H7 (cell line): ENCODE results near the gene CBY2. TPM values are rescaled to one million over a fixed set of nuclear protein-coding genes. Genes with fewer than 3 reads are reported as not detected.
"Not testable (repeated sequence)": the region's sequence is repeated elsewhere in the genome, so short reads cannot be mapped to it uniquely, and the experiment has no call there.

Source experiments
- DNase-seq: peaks from one replicate; pipeline ENCODE4 v3.0.0; 2012
- H3K27me3 ChIP-seq: 2 replicates; pipeline ENCODE4 v1.6.0; 2011; ENCODE audit warnings: mild to moderate bottlenecking, low read length; ENCODE audit not compliant: control insufficient read depth, insufficient read depth
- H3K36me3 ChIP-seq: replicated peaks from 2 replicates; pipeline ENCODE4 v1.5.1; 2011; ENCODE audit warnings: low read length; ENCODE audit not compliant: control insufficient read depth, insufficient read depth
- H3K4me3 ChIP-seq: 2 replicates; pipeline ENCODE4 v1.5.1; 2011; ENCODE audit warnings: low read depth, mild to moderate bottlenecking, control low read depth, low read length, moderate library complexity; ENCODE audit not compliant: insufficient read depth
- total RNA-seq: library from RNA; depleted of rRNA; stranded (reverse); fragments of >200 nt; shearing (Covaris generic); gene quantifications from 2 replicates; pipeline ENCODE4 v1.2.3, GENCODE V29; 2014; rRNA removed

CBY2 gene
- 0.62 and 3.0 TPM in 2 replicates for total RNA-seq

DNA sequence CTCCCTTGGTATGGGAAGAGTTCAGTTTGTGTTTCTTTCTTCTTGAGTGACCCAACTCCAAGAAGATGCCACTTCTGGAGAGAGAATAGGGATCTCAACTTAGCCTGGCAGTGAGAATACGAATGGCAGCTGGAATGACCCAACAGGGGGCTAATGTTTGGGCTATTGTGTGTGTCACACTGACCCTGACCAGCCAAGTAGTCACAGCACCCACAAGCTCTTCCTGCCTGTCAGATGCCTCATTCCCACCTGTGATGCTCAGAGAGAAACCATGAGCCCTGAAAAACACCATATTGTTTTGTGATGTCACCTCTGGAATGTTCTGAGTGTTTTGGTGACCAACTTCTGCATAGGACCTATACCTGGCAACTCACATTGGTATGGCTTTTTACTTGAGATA is at the start of gene CBY2:
Gene CBY2, plus strand, starts transcription at position 233 of the 400 bp plus-strand sequence. Its CDS starts 71 bp downstream, at position 304.
- Histone ChIP-seq H3K4me3 (no peak within 1 kb of the TSS), H3K36me3 (no peaks in the 10 kb centered on the region), H3K27me3 (no peaks in the 10 kb centered on the region)
- no peak for DNase-seq

DNA sequence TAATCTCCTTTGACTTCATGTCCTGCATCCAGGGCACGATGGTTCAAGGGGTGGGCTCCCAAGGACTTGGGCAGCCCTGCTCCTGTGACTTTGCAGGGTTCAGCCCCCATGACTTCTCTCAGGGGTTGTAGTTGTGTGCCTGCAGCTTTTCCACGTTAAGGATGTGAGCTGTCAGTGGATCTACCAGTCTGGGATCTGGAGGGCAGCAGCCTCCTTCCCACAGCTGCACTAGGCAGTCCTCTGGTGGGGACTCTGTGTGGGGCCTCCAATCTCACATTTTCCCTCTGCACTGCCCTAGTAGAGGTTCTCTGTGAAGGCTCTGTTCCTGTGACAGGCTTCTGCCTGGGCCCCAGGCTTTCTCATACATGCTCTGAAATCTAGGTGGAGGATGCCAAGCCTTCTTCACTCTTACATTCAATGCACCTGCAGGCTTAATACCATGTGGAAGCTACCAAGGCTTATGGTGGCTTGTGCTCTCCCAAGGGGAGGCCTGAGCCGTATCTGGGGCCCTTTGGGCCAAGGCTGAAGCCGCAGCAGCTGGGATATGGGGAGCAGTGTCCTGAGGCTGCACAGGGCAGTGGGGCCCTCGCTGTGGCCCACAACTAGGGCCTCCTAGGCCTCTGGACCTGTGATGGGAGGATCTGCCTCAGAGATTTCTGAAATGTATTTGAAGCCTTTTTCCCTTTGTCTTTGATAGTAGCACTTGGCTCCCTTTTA is 47.3 kb upstream of the CBY2 start:
- no peak for DNase-seq
- Histone ChIP-seq H3K27me3 (no peaks in the 10 kb centered on the region), H3K4me3 (no peak overlapping the region), H3K36me3 (no peaks in the 10 kb centered on the region)

GRCh38 chr13:45658586-45659235 is 43.4 kb upstream of the CBY2 start:
- no peaks in the 10 kb centered on the region for H3K36me3 ChIP-seq
- no peak for DNase-seq
- H3K27me3 ChIP-seq: no peaks in the 10 kb centered on the region
- H3K4me3 ChIP-seq: no peak overlapping the region

DNA sequence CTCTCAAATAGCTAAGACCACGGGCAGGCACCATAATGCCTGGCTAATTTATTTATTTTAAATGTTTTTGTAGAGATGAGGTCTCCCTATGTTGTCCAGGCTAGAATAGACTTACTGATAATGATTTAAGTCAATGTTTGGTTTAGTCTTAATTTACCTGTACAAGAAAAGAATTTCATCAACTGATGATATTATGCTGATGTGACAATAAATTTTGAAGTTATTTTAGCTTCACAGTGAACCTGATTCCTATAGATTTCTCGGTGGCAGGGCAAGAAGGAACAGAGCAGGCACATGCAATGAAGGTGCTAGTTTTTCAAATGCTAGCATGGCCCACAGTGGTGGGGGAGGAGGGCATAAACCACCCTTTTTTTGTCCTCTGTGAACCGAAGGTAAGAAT is 42.6 kb upstream of the CBY2 start:
- H3K36me3 ChIP-seq: no peaks in the 10 kb centered on the region
- no peaks in the 10 kb centered on the region for H3K27me3 ChIP-seq
- no peak overlapping the region for H3K4me3 ChIP-seq
- DNase-seq: no peak

DNA sequence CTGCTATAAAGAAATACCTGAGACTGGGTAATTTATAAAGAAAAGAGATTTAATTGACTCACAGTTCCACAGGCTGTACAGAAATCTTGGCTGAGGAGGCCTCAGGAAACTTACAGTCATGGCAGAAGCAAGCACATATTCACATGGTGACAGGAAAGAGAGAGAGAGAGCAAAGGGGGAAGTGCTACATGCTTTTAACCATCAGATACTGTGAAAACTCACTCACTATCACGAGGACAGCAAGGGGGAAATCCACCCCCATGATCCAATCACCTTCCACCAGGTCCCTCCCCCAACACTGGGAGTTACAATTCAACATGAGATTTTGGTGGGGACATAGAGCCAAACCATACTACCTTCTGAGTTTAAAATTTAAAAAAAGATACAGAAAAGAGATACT is 41.7 kb upstream of the CBY2 start:
- not testable (repeated sequence) for H3K4me3 ChIP-seq, DNase-seq, H3K36me3 ChIP-seq, H3K27me3 ChIP-seq

DNA sequence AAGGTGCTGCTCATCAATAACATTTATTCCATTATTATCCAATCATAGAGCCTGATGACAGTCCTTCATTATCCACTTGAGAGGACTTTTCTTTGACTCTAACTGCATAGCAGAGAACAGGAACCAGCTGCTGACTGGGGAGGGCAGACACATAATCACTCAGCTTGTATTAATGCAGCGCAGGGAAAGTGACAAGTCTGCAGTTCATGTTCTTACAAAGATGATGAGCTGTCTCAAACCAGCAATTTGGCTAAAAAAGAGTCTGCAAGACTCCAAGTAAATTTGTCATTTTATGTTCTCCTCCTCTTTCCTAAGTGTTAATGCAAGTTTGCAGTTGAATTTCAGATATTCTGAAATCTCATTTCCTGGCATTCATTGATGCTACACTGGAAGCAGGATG is 40.0 kb upstream of the CBY2 start:
- no peaks in the 10 kb centered on the region for H3K36me3 ChIP-seq
- no peak for DNase-seq
- H3K4me3 ChIP-seq: no peak overlapping the region
- H3K27me3 ChIP-seq: no peaks in the 10 kb centered on the region

DNA sequence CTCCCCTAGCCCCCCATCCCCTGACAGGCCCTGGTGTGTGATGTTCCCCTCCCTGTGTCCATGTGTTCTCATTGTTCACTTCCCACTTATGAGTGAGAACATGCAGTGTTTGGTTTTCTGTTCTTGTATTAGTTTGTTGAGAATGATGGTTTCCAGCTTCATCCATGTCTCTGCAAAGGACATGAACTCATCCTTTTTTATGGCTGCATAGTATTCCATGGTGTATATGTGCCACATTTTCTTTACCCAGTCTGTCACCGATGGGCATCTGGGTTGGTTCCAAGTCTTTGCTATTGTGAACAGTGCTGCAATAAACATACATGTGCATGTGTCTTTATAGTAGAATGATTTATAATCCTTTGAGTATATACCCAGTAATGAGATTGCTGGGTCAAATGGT is 39.2 kb upstream of the CBY2 start:
- not testable (repeated sequence) for H3K27me3 ChIP-seq, H3K4me3 ChIP-seq, H3K36me3 ChIP-seq, DNase-seq

DNA sequence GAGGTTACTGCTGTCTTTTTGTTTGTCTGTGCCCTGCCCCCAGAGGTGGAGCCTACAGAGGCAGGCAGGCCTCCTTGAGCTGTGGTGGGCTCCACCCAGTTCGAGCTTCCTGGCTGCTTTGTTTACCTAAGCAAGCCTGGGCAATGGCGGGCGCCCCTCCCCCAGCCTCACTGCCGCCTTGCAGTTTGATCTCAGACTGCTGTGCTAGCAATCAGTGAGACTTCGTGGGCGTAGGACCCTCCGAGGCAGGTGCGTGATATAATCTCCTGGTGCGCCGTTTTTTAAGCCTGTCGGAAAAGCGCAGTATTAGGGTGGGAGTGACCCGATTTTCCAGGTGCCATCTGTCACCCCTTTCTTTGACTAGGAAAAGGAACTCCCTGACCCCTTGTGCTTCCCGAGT is 32.5 kb upstream of the CBY2 start:
- H3K27me3 ChIP-seq, H3K4me3 ChIP-seq, DNase-seq, H3K36me3 ChIP-seq: not testable (repeated sequence)

DNA sequence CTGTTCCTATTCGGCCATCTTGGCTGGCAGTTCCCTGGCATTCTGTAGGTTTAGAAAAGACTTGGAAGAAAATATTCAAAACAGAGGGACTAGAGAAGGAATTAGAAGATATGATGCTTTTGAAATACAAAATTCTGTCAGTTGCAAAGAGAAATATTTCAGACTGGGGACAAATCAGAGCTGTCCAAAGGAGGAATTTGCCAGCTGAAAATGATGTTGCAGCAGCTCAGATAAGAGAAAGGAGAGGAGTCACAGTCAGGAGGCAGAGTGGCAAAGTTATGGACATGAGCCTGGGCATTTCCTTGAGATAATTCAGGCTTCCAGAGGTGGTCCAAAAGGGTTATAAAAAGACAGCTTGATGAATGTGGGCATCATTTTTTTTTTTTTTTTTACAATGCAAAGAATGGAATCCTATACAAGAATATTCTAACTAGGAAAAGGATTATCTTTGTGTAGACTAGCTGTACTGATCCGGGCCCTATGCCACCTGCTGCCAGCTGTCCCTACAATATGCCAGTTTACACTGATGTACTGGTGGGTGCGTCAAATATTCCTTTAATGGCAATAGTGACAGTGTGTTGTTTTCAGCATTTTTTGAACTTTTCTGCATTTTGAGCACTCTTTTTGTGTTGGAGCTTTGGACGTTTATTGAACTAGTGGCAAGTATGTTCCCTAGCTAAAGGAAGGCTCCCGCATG is 31.8 kb upstream of the CBY2 start:
- Histone ChIP-seq H3K27me3 (no peaks in the 10 kb centered on the region), H3K4me3 (no peak overlapping the region), H3K36me3 (no peaks in the 10 kb centered on the region)
- no peak for DNase-seq

DNA sequence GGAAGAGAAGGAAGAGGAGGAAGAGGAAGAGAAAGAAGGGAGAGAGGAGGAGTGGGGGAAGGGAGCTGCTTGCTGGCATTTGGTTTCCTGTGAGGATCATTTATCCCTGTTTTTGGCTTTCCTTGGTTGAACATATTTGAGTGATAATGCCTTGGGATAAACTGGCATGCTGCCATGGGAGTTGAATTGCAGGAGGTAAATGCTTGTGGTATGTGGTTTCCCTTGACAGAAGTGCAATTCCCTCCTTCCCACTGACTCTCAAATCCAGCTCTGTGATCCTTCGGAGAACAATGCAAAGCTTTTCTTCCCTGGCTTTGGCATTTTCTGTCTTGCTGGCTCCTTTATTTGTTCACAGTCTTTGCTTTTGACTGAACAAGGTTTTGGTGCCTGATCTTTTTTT is 27.2 kb upstream of the CBY2 start:
- Histone ChIP-seq H3K36me3 (no peaks in the 10 kb centered on the region), H3K27me3 (no peaks in the 10 kb centered on the region), H3K4me3 (no peak overlapping the region)
- DNase-seq: no peak

- no peaks in the 10 kb centered on the region for H3K36me3 ChIP-seq
- no peaks in the 10 kb centered on the region for H3K27me3 ChIP-seq
- DNase-seq: peak; percentile 71
- no peak overlapping the region for H3K4me3 ChIP-seq
Measured at GRCh38 chr13:45678282-45678681, 23.8 kb upstream of the CBY2 start.

DNA sequence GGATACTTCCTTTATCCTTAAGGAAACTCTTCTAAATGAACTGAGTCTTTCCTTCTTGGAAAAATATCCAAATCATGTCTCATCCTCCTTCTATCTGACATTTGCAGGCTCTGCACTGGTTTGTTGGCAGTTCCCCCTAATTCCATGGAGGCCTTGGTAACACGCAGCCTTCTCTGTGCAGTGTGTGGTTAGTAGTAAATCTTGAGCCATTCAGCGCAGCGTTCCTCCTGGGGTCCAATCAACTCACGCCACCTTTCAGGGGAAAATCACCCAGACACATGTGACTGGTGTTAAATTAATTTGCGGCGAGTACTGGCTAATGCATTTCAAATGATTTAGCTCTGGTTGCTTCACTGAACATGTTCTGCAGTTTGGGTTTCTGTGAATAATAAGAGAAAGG is 21.0 kb upstream of the CBY2 start:
- no peak for DNase-seq

DNA sequence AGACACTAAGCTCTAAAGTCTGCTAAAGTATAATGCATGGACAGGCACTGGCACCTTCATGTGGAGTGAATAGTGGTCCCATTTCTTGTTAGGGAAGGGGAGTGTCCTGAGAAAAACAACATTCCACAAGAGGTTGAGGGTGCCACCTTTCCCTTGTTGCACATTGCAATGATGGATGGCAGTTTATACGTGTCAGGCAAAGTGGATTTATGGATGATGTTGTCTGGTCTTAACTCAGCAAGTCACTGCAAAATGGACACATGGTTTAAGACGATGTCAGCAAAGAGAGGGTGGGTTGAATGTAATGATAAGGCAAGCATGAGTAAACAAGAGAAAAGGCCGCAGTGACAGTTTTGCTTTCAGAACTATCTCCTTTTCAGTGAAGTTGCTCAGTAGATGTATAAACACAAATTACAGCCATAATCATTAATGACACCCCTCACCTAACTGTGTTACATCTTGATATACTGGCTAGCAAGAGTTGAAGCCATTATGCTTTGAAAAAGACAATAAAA is 19.6 kb upstream of the CBY2 start:
- DNase-seq: no peak
- no peaks in the 10 kb centered on the region for H3K27me3 ChIP-seq
- H3K36me3 ChIP-seq: no peaks in the 10 kb centered on the region
- no peak overlapping the region for H3K4me3 ChIP-seq

More for the DNA sequence above, 21.0 kb upstream of the CBY2 start:
- no peak overlapping the region for H3K4me3 ChIP-seq
- no peaks in the 10 kb centered on the region for H3K36me3 ChIP-seq
- no peaks in the 10 kb centered on the region for H3K27me3 ChIP-seq

DNA sequence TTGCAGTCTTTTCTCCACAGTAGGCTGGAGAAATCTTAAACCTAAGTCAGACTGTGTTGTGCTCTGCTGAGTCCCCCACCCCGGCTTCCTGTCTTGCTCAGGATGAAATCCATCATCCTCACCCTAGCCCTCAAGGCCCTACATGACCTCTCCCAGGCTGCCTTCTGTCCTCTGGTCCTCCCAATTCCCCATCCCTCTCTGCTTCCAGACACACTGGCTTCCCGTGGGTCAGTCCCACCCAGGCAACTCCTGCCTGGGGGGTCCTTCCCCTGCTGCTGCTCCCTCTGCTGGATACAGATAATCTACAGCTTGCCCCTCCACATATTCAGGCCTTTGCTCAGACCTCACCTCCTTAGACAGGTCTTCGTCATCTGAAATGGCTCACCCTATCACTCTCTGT is 18.4 kb upstream of the CBY2 start:
- Histone ChIP-seq H3K36me3 (no peaks in the 10 kb centered on the region), H3K27me3 (no peaks in the 10 kb centered on the region), H3K4me3 (no peak overlapping the region)
- DNase-seq: peak; percentile 55

DNA sequence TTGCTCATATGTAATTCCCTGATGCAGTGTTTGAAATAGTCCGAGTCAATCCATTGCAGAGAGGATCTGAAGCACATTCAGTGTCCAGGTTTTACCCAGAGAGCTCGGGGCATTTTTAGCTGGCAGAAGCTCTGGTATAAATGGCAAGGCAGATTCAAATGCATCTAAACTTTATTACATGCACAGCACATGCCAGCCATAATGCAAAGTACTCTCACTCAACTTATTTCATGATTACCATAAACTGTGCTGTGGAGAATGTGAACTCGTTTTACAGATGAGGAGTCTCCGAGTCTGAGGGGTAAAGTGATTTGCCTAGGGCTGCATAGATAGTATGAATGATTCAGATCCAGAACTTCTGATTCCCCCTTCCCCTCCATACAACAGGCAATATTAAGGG is 13.5 kb upstream of the CBY2 start:
- H3K36me3 ChIP-seq: no peaks in the 10 kb centered on the region
- no peak overlapping the region for H3K4me3 ChIP-seq
- DNase-seq: no peak
- no peaks in the 10 kb centered on the region for H3K27me3 ChIP-seq
